Measurements from ENCODE around the gene PDS5B.

DNA sequence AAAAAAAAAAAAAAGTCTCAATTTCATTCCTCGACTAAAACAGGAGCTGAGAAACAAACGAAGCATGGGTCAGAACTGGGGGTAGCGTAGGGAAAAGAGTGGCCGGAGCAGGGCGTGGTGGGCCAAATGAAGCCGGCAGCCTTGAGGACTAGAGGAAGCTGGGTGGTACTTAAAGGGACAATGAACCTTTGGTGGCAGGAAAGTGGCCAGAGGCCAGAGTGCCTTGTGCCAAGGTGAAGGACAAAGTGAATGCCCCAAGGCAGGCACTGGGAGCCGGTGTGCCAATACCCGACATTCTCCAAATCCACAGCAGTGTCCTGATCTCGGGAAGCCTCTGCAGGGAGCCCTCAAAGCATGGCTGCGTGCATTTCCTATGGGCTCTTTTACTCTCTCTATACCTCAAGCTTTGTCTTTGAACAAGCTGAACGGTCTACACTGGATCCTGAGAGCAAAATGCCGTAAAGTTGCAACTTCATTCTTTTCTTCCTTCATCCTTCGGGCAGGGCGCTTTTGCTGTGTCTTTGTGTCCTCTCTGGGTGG is 235.0 kb downstream of the PDS5B start:
- TF ChIP-seq ZNF350 (tag by site-specific recombination; IDR thresholded peaks at IDR 0.05) = no peak
- no peak for TF ChIP-seq ZBTB7A (tag by site-specific recombination; IDR thresholded peaks at IDR 0.05; ENCODE audit: low read depth)
- TF ChIP-seq ZNF501 (tag by site-specific recombination; IDR thresholded peaks at IDR 0.05) = no peak
- TF ChIP-seq, protein P1, sequence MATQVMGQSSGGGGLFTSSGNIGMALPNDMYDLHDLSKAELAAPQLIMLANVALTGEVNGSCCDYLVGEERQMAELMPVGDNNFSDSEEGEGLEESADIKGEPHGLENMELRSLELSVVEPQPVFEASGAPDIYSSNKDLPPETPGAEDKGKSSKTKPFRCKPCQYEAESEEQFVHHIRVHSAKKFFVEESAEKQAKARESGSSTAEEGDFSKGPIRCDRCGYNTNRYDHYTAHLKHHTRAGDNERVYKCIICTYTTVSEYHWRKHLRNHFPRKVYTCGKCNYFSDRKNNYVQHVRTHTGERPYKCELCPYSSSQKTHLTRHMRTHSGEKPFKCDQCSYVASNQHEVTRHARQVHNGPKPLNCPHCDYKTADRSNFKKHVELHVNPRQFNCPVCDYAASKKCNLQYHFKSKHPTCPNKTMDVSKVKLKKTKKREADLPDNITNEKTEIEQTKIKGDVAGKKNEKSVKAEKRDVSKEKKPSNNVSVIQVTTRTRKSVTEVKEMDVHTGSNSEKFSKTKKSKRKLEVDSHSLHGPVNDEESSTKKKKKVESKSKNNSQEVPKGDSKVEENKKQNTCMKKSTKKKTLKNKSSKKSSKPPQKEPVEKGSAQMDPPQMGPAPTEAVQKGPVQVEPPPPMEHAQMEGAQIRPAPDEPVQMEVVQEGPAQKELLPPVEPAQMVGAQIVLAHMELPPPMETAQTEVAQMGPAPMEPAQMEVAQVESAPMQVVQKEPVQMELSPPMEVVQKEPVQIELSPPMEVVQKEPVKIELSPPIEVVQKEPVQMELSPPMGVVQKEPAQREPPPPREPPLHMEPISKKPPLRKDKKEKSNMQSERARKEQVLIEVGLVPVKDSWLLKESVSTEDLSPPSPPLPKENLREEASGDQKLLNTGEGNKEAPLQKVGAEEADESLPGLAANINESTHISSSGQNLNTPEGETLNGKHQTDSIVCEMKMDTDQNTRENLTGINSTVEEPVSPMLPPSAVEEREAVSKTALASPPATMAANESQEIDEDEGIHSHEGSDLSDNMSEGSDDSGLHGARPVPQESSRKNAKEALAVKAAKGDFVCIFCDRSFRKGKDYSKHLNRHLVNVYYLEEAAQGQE (tag by site-specific recombination; IDR thresholded peaks at IDR 0.05) = no peak
- TF ChIP-seq FEZF1 (tag by site-specific recombination; IDR thresholded peaks at IDR 0.05) = no peak
- TF ChIP-seq PATZ1 (tag by site-specific recombination; IDR thresholded peaks at IDR 0.05) = no peak
- TF ChIP-seq CTCF (tag by site-specific recombination; IDR thresholded peaks at IDR 0.05) = no peak
- TF ChIP-seq ZEB2 (tag by site-specific recombination; IDR thresholded peaks at IDR 0.05) = no peak
- no peak for TF ChIP-seq ZNF449 (tag by site-specific recombination; IDR thresholded peaks at IDR 0.05)
- TF ChIP-seq, protein P2, sequence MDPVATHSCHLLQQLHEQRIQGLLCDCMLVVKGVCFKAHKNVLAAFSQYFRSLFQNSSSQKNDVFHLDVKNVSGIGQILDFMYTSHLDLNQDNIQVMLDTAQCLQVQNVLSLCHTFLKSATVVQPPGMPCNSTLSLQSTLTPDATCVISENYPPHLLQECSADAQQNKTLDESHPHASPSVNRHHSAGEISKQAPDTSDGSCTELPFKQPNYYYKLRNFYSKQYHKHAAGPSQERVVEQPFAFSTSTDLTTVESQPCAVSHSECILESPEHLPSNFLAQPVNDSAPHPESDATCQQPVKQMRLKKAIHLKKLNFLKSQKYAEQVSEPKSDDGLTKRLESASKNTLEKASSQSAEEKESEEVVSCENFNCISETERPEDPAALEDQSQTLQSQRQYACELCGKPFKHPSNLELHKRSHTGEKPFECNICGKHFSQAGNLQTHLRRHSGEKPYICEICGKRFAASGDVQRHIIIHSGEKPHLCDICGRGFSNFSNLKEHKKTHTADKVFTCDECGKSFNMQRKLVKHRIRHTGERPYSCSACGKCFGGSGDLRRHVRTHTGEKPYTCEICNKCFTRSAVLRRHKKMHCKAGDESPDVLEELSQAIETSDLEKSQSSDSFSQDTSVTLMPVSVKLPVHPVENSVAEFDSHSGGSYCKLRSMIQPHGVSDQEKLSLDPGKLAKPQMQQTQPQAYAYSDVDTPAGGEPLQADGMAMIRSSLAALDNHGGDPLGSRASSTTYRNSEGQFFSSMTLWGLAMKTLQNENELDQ (tag by site-specific recombination; IDR thresholded peaks at IDR 0.05; ENCODE audit: low read depth) = no peak
- TF ChIP-seq ZNF610 (tag by site-specific recombination; IDR thresholded peaks at IDR 0.05; ENCODE audit: borderline replicate concordance) = no peak
- no peak for TF ChIP-seq ZNF324 (tag by site-specific recombination; IDR thresholded peaks at IDR 0.05)
- no peak for TF ChIP-seq ZNF140 (tag by site-specific recombination; IDR thresholded peaks at IDR 0.05)

Data from HEK293 (cell line).